ENCODE data around the gene PAPPA2.

DNA sequence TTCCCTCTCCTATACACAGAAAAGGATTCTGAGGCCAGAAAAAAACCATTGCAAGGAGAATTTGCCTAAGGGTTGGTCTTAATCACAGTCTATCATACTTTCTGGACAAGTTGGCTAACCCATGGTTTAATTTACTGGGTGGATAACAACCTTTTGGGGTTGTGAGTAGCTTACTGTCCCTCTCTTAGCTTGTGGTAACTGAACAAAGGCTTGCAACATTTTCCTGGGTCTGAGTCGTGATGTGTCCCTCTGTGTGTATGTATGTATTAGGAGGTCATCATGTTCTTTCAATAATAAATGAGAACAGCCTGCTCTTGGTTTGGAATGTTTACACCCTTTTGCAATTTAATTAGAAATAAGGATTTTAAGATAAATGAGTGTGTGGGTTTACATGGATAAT lies 36.7 kb downstream of the PAPPA2 start:
- TF ChIP-seq, protein P1, sequence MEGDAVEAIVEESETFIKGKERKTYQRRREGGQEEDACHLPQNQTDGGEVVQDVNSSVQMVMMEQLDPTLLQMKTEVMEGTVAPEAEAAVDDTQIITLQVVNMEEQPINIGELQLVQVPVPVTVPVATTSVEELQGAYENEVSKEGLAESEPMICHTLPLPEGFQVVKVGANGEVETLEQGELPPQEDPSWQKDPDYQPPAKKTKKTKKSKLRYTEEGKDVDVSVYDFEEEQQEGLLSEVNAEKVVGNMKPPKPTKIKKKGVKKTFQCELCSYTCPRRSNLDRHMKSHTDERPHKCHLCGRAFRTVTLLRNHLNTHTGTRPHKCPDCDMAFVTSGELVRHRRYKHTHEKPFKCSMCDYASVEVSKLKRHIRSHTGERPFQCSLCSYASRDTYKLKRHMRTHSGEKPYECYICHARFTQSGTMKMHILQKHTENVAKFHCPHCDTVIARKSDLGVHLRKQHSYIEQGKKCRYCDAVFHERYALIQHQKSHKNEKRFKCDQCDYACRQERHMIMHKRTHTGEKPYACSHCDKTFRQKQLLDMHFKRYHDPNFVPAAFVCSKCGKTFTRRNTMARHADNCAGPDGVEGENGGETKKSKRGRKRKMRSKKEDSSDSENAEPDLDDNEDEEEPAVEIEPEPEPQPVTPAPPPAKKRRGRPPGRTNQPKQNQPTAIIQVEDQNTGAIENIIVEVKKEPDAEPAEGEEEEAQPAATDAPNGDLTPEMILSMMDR (IDR thresholded peaks at IDR 0.05), result no peak
- TF ChIP-seq POLR2AphosphoS5 (IDR thresholded peaks at IDR 0.05), result no peak
- TF ChIP-seq POLR2A (IDR thresholded peaks at IDR 0.05), result no peak

Measured in transverse colon (tissue), 4 donors.